HEK293 (cell line): ENCODE results near the gene HSF2BP.
"Not testable (repeated sequence)": the region's sequence is repeated elsewhere in the genome, so short reads cannot be mapped to it uniquely, and the experiment has no call there.

Source experiments
- CTCF ChIA-PET: fragments of 350-600 bp; formaldehyde crosslinking; extraction: SDS; loops from one replicate; lab custom pipeline; 2021; ENCODE audit warnings: antibody characterized with exemption; lab: Yijun Ruan, JAX
- POLR2A ChIA-PET: fragments of 300-600 bp; formaldehyde crosslinking; extraction: SDS; loops from one replicate; lab custom pipeline; 2020; ENCODE audit warnings: antibody characterized with exemption, inconsistent platforms; lab: Yijun Ruan, JAX
- H3K27ac ChIP-seq: fragments of 200-500 bp; sonication (Bioruptor generic); 2 replicates; pipeline ENCODE4 v1.5.1; 2014; ENCODE audit warnings: low read depth, low read length, control low read depth, inconsistent platforms; ENCODE audit errors: extremely low read depth
- H3K36me3 ChIP-seq, 2 experiments: fragments of 200-500 bp in 1 of 2; sonication (Bioruptor generic) in 1 of 2; 1 replicate in 1 of 2; 2 replicates in 1 of 2; pipeline ENCODE4 v1.5.1; 2014 to 2017; ENCODE audit warnings: inconsistent platforms in 2 of 2, low read length in 2 of 2; ENCODE audit not compliant: control insufficient read depth in 2 of 2, insufficient read depth in 1 of 2
- H3K4me1 ChIP-seq: fragments of 200-500 bp; sonication (Bioruptor generic); 2 replicates; pipeline ENCODE4 v1.5.1; 2014; ENCODE audit warnings: mild to moderate bottlenecking, low read length, inconsistent platforms; ENCODE audit not compliant: control insufficient read depth, insufficient read depth
- H3K4me3 ChIP-seq: 2 replicates; pipeline ENCODE4 v1.5.1; 2011; ENCODE audit warnings: low read depth, mild to moderate bottlenecking, control low read depth, low read length, moderate library complexity
- H3K9me3 ChIP-seq: fragments of 200-500 bp; sonication (Bioruptor generic); 2 replicates; pipeline ENCODE4 v1.5.1; 2014; ENCODE audit warnings: low read depth, low read length, inconsistent platforms; ENCODE audit not compliant: control insufficient read depth, insufficient read depth
- KLF1 ChIP-seq: fragments of 450-650 bp; formaldehyde crosslinking; IDR thresholded peaks from 2 replicates; pipeline ENCODE4 v1.5.1; 2016; ENCODE audit warnings: missing biosample characterization, missing genetic modification characterization
- KLF16 ChIP-seq: fragments of 450-650 bp; formaldehyde crosslinking; IDR thresholded peaks from 2 replicates; pipeline ENCODE4 v1.5.1; 2017; ENCODE audit warnings: missing biosample characterization, missing genetic modification characterization
- REST ChIP-seq: fragments of 450-650 bp; formaldehyde crosslinking; IDR thresholded peaks from 2 replicates; pipeline ENCODE4 v1.5.1; 2016; ENCODE audit warnings: missing biosample characterization, missing genetic modification characterization
- ZBTB49 ChIP-seq: fragments of 450-650 bp; formaldehyde crosslinking; IDR thresholded peaks from 2 replicates; pipeline ENCODE4 v1.5.1; 2016; ENCODE audit warnings: missing biosample characterization, missing genetic modification characterization, low read depth
- ZFP37 ChIP-seq: fragments of 450-650 bp; formaldehyde crosslinking; IDR thresholded peaks from 2 replicates; pipeline ENCODE4 v1.5.1; 2016; ENCODE audit warnings: missing biosample characterization, missing genetic modification characterization
- ZIC2 ChIP-seq: fragments of 450-650 bp; formaldehyde crosslinking; IDR thresholded peaks from 2 replicates; pipeline ENCODE4 v1.5.1; 2016; ENCODE audit warnings: missing biosample characterization, missing genetic modification characterization
- ZNF175 ChIP-seq: fragments of 450-650 bp; formaldehyde crosslinking; IDR thresholded peaks from 2 replicates; pipeline ENCODE4 v1.5.1; 2016; ENCODE audit warnings: missing biosample characterization, missing genetic modification characterization
- ZNF223 ChIP-seq: fragments of 450-650 bp; formaldehyde crosslinking; IDR thresholded peaks from 2 replicates; pipeline ENCODE4 v1.5.1; 2016; ENCODE audit warnings: missing biosample characterization, missing genetic modification characterization
- ZNF23 ChIP-seq: fragments of 450-650 bp; formaldehyde crosslinking; IDR thresholded peaks from 2 replicates; pipeline ENCODE4 v1.5.1; 2016; ENCODE audit warnings: missing biosample characterization, missing genetic modification characterization, borderline replicate concordance
- ZNF248 ChIP-seq: fragments of 450-650 bp; formaldehyde crosslinking; IDR thresholded peaks from 2 replicates; pipeline ENCODE4 v1.5.1; 2017; ENCODE audit warnings: missing biosample characterization, missing genetic modification characterization
- ZNF354C ChIP-seq: fragments of 450-650 bp; formaldehyde crosslinking; IDR thresholded peaks from 2 replicates; pipeline ENCODE4 v1.5.1; 2016; ENCODE audit warnings: missing biosample characterization, missing genetic modification characterization, low read depth, borderline replicate concordance
- ZNF391 ChIP-seq: fragments of 450-650 bp; formaldehyde crosslinking; IDR thresholded peaks from 2 replicates; pipeline ENCODE4 v1.5.1; 2016; ENCODE audit warnings: low read depth, missing biosample characterization, missing genetic modification characterization, borderline replicate concordance
- ZNF521 ChIP-seq: fragments of 450-650 bp; formaldehyde crosslinking; IDR thresholded peaks from 2 replicates; pipeline ENCODE4 v1.5.1; 2017; ENCODE audit warnings: missing biosample characterization, mild to moderate bottlenecking, missing genetic modification characterization
- ZNF529 ChIP-seq: fragments of 450-650 bp; formaldehyde crosslinking; IDR thresholded peaks from 2 replicates; pipeline ENCODE4 v1.5.1; 2017; ENCODE audit warnings: missing genetic modification characterization, missing biosample characterization; ENCODE audit not compliant: insufficient replicate concordance
- ZNF660 ChIP-seq: fragments of 450-650 bp; IDR thresholded peaks from 2 replicates; pipeline ENCODE4 v1.5.1; 2018; ENCODE audit warnings: missing biosample characterization, mild to moderate bottlenecking, missing genetic modification characterization
- ZNF747 ChIP-seq: fragments of 450-650 bp; formaldehyde crosslinking; IDR thresholded peaks from 2 replicates; pipeline ENCODE4 v1.5.1; 2016; ENCODE audit warnings: missing biosample characterization, missing genetic modification characterization
- ZNF776 ChIP-seq: fragments of 450-650 bp; formaldehyde crosslinking; IDR thresholded peaks from 2 replicates; pipeline ENCODE4 v1.5.0; 2017; ENCODE audit warnings: missing biosample characterization, missing genetic modification characterization, borderline replicate concordance
- ZSCAN16 ChIP-seq: fragments of 450-650 bp; formaldehyde crosslinking; IDR thresholded peaks from 2 replicates; pipeline ENCODE4 v1.5.1; 2016; ENCODE audit warnings: missing biosample characterization, missing genetic modification characterization
- TF ChIP-seq, protein P1 (sequence below): IDR thresholded peaks from 2 replicates; pipeline ENCODE4 v1.6.1; 2011; ENCODE audit warnings: mild to moderate bottlenecking, low read depth, low read length, borderline replicate concordance
- TF ChIP-seq, protein P2 (sequence below): fragments of 450-650 bp; formaldehyde crosslinking; IDR thresholded peaks from 2 replicates; pipeline ENCODE4 v1.5.1; 2016; ENCODE audit warnings: missing biosample characterization, missing genetic modification characterization

HSF2BP gene

DNA sequence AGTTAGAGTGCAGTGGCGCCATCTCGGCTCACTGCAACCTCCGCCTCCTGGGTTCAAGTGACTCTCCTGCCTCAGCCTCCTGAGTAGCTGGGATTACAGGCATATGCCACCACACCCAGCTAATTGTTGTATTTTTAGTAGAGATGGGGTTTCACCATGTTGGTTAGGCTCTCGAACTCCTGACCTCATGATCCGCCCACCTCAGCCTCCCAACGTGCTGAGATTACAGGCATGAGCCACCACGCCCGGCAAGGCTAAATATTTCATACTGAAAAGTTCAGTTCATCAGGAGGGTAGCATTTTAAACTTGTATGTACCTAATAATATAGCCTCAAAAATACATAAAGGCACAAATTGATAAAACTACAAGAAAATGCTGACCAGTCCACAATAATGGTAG lies 63.5 kb downstream of the HSF2BP start:
- not testable (repeated sequence) for H3K9me3 ChIP-seq, H3K4me3 ChIP-seq, H3K27ac ChIP-seq, H3K4me1 ChIP-seq, H3K36me3 ChIP-seq
- CTCF ChIA-PET, result interaction anchor here (1.4 kb wide), 1 partner anchor 15 kb away, joined by 8 read pairs; no protein-coding TSS in a partner anchor
- peak; percentile 90 for TF ChIP-seq KLF1
- POLR2A ChIA-PET, result interaction anchor here (0.7 kb wide), 1 partner anchor 8 kb away, joined by 4 read pairs; no protein-coding TSS in a partner anchor

GRCh38 chr21:43593078-43593477 lies 66.2 kb downstream of the HSF2BP start:
- no peak for TF ChIP-seq ZNF175 (tag by site-specific recombination)
- TF ChIP-seq ZNF529, result no peak
- no peak for TF ChIP-seq ZIC2 (tag by site-specific recombination)
- TF ChIP-seq ZSCAN16 (tag by site-specific recombination), result no peak
- no peak for TF ChIP-seq KLF16 (tag by site-specific recombination)
- no peak for TF ChIP-seq REST (tag by site-specific recombination)
- no peak for TF ChIP-seq ZNF223 (tag by site-specific recombination)
- no peak for TF ChIP-seq ZNF23
- TF ChIP-seq ZNF521 (tag by site-specific recombination), result no peak
- ChIA-PET POLR2A (no interaction called here), CTCF (interaction anchor here (0.7 to 1.8 kb wide), 3 partner anchors 18 to 1053 kb away, joined by 3 to 4 read pairs (median 3); no protein-coding TSS in a partner anchor)
- Histone ChIP-seq H3K4me3 (no peak overlapping the region), H3K36me3 (no peaks in the 10 kb centered on the region), H3K27ac (no peak overlapping the region), H3K4me1 (no peaks in the 10 kb centered on the region), H3K9me3 (no peaks in the 10 kb centered on the region)

DNA sequence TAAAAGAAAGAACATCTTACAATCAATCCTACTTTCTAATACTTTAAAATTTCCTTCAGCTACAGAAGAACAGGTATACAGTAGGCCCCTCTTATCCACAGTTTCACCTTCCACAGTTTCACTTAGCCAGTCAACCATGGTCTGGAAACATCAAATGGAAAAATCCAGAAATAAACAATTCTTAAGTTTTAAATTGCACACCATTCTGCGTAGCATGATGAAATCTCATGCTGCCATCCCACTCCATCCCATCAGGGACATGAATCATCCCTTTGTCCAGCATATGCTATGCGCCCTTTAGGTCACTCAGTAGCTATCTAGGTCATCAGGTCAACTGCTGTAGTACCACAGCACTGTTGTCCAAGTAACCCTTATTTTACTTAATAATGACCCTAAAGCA lies 67.7 kb downstream of the HSF2BP start:
- ChIA-PET CTCF (interaction anchor here (0.8 to 1.1 kb wide), 2 partner anchors 20 to 54 kb away, joined by 3 to 4 read pairs; no protein-coding TSS in a partner anchor), POLR2A (no interaction called here)
- H3K4me3 ChIP-seq, result no peak overlapping the region
- TF ChIP-seq ZNF354C, result no peak
- no peak for TF ChIP-seq ZNF776 (tag by site-specific recombination)
- no peak for TF ChIP-seq ZNF660 (tag by site-specific recombination)
- TF ChIP-seq ZNF747 (tag by site-specific recombination), result no peak
- no peaks in the 10 kb centered on the region for H3K4me1 ChIP-seq
- no peaks in the 10 kb centered on the region for H3K9me3 ChIP-seq
- no peaks in the 10 kb centered on the region for H3K36me3 ChIP-seq
- no peak overlapping the region for H3K27ac ChIP-seq

DNA sequence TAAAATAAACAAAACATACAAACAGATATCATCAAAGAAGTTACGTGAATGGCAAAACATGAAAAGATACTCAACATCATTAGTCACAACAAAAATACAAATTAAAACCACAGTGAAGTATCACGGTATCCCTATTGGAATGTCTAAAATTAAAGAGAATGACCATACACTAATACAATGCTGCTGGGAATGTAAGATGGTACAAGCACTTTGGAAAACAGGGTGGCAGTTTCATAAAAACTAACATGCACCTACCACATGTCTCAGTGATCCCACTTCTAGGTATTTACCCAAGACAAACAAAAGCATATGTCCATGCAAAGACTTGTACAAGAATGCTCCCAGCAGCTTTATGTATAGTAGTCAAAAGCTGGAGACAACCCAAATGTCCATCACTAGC lies 69.1 kb downstream of the HSF2BP start:
- no peaks in the 10 kb centered on the region for H3K9me3 ChIP-seq
- ChIA-PET CTCF (interaction anchor here (1.0 to 2.0 kb wide), 3 partner anchors 10 to 139 kb away, joined by 3 to 4 read pairs (median 4); no protein-coding TSS in a partner anchor), POLR2A (no interaction called here)
- no peak overlapping the region for H3K4me3 ChIP-seq
- no peak overlapping the region for H3K27ac ChIP-seq
- H3K4me1 ChIP-seq, result no peaks in the 10 kb centered on the region
- H3K36me3 ChIP-seq, result no peaks in the 10 kb centered on the region
- TF ChIP-seq ZNF248 (no peak), ZNF529 (no peak), ZBTB49 (tag by site-specific recombination) (no peak), ZNF391 (tag by site-specific recombination) (no peak), ZNF776 (tag by site-specific recombination) (no peak), ZFP37 (tag by site-specific recombination) (no peak)
- TF ChIP-seq, protein P1, sequence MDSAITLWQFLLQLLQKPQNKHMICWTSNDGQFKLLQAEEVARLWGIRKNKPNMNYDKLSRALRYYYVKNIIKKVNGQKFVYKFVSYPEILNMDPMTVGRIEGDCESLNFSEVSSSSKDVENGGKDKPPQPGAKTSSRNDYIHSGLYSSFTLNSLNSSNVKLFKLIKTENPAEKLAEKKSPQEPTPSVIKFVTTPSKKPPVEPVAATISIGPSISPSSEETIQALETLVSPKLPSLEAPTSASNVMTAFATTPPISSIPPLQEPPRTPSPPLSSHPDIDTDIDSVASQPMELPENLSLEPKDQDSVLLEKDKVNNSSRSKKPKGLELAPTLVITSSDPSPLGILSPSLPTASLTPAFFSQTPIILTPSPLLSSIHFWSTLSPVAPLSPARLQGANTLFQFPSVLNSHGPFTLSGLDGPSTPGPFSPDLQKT, result no peak
- TF ChIP-seq, protein P2, sequence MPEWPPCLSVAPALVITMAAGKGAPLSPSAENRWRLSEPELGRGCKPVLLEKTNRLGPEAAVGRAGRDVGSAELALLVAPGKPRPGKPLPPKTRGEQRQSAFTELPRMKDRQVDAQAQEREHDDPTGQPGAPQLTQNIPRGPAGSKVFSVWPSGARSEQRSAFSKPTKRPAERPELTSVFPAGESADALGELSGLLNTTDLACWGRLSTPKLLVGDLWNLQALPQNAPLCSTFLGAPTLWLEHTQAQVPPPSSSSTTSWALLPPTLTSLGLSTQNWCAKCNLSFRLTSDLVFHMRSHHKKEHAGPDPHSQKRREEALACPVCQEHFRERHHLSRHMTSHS (tag by site-specific recombination), result no peak
